COLO668 (cell line): ENCODE data around the gene SLC25A33.
"Not testable (repeated sequence)": the region's sequence is repeated elsewhere in the genome, so short reads cannot be mapped to it uniquely, and the experiment has no call there.

Experiments
- DNase-seq: peaks from one replicate; lab custom pipeline; 2025; ENCODE audit not compliant: unreplicated experiment; lab: John Stamatoyannopoulos, UW

Gene SLC25A33

DNA sequence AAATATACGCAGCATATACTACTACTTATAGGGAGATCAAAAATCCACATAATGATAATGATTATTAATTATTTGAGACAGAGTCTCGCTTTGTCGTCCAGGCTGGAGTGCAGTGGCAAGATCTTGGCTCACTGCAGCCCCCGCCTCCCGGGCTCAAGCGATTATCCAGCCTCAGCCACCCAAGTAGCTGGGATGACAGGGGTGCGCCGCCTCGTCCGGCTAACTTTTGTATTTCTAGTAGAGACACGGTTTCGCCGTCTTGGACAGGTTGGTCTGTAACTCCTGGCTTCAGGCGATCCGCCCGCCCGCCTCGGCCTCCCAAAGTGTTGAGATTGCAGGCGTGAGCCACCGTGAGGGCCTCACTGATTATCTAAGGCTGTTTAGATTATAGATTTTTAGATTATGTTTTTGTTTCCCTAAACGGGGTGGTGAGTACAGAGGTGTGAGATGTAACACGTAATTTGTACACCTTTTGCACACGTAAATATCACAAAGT is 548 bp upstream of the SLC25A33 start:
- DNase-seq, result no peak

DNA sequence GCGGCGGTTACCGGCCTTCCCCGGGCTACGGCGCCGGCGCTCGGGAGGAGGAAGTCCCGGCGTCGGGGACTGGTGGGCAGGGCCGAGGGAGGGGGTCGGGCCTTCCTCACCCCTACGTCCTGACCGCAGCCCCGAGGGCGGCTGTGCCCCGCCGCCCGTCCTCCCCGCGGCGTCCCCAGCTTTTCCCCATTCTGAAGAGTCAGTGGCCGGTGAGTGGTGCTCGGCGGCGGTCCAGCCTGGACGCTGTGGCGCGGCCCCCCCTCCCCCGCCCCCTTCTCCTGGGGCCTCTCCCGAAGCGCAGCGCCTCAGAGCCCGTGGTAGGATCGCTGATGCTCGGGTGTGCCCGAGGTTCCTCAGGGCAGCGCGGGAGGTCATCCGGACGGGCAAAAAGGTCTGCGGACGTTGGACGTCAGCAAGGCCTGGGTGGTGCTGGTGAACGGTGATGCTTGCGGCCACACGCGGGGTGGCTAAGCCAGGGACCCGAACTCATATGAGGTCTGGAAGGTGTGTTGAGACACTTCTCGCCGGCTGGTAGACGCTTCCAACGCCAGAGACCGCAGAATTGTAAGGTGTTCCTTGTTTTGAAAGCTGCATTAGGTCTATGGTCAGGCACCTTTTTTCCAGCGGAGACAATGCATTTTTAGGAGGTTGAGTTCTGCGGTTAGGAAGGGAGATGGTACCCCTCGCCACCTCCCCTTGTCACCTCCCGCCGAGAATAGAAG is 725 bp downstream of the SLC25A33 start:
- DNase-seq, result peak; percentile 89

GRCh38 chr1:9542430-9542829 is 3.2 kb downstream of the SLC25A33 start:
- no peak for DNase-seq

- DNase-seq, result no peak
Observed at GRCh38 chr1:9544926-9545325, 5.7 kb downstream of the SLC25A33 start.

- DNase-seq, result no peak
Observed at GRCh38 chr1:9549955-9550546, 10.8 kb downstream of the SLC25A33 start.

- no peak for DNase-seq
Observed at GRCh38 chr1:9551984-9552383, 12.7 kb downstream of the SLC25A33 start.

DNA sequence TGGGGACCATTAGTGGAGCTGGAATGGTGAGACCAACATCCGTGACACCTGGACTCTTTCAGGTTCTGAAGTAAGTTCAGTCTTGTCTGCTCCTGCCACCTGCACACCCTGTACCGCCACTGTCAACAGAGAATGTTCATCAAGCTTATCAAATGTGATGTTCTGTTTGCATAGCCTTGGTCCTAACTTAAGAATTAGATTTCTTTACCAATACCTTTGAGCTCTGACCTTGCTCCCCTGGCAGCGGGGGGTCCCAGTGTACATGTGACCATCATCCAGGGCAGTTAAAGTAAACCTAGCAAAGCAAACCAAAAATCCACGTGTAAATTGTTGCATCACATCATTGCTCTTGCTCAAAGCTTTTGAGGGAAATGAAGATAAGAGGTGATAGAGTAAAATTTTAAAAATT is 14.5 kb downstream of the SLC25A33 start:
- DNase-seq, result no peak

DNA sequence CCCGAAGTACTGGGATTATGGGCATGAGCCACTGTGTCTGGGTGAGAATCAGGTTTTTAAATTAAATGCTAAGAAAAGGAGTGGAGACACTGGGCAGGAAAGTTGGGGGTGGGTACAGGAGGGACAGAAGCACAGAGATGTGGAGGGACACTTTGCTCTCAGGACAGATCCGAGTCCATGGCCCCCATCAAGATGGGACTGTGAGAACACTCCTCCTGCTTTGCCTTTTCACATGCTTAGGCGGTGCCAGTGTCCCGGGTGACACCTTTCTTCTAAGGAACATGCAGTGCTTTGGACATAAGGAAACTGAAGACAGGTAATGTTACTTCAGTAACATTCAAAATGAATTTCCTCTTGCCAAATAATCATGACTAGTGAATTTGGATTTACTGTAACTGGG is 16.7 kb downstream of the SLC25A33 start:
- DNase-seq, result no peak

DNA sequence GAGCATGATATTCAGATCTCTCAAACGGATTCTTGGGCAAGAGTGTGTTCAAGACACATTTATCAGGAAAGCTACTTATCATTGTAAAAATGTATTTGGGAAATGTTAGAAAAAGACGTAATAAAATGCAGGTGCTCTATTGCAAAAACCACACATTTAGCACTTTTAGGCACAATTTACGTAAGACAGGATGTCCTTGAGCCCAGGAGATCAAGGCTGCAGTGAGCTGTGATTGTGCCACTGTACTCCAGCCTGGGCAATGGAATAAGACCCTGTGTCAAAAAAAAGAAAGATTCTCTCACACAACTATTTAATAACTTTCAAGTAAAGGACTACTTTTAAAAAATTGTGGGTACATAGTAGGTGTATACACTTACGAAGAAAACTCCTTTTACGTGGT is 18.4 kb downstream of the SLC25A33 start:
- no peak for DNase-seq

- DNase-seq, result no peak
Observed at GRCh38 chr1:9558271-9558945, 19.1 kb downstream of the SLC25A33 start.

- no peak for DNase-seq
Observed at GRCh38 chr1:9558946-9559545, 19.8 kb downstream of the SLC25A33 start.

- no peak for DNase-seq
Observed at GRCh38 chr1:9559673-9560072, 20.4 kb downstream of the SLC25A33 start.

- not testable (repeated sequence) for DNase-seq
Observed at GRCh38 chr1:9560090-9560489, 20.8 kb downstream of the SLC25A33 start.

DNA sequence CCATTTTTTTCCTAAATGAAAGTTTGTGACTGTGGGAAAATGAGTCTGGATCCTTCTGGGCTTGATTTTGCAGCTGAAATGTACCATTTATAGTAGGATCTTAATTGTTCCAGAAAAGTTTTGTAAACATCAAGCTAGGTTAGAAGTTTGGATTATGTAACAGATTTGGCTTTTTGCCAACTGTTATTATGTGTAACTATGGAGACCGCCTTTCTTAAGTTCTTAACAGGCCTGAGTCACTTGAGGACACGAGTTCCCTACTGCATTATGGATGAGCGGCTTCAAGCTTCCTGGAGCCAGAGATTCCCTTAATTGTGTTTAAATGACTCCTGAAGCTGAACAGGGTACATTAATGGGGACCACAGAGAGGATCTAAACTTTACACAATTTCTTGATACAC is 22.2 kb downstream of the SLC25A33 start:
- no peak for DNase-seq

GRCh38 chr1:9569267-9569666 is 30.0 kb downstream of the SLC25A33 start:
- DNase-seq, result no peak

GRCh38 chr1:9570886-9571529 is 31.7 kb downstream of the SLC25A33 start:
- not testable (repeated sequence) for DNase-seq

DNA sequence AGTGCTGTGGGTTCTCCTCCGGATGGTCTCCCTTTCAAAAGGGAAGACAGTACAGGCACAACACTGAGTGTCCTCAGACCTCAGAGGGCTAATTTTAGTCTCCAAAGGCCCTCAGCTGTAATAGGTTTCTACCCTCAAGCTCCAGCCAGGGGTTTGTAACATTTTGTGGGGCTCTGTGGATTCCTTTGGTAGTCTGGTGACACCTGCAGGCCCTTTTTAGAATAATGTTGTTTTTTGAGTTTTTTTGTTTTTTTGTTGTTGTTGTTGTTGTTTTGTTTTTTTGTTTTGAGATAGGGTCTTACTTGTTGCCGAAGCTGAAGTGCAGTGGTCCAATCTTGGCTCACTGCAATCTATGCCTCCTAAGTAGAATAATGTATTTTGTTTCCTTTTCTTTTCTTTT is 34.5 kb downstream of the SLC25A33 start:
- DNase-seq, result no peak

- DNase-seq, result no peak
Observed at GRCh38 chr1:9575486-9575885, 36.2 kb downstream of the SLC25A33 start.

- no peak for DNase-seq
Observed at GRCh38 chr1:9576903-9577302, 37.6 kb downstream of the SLC25A33 start.

GRCh38 chr1:9577423-9577822 is 38.2 kb downstream of the SLC25A33 start:
- no peak for DNase-seq

- no peak for DNase-seq
Observed at GRCh38 chr1:9580942-9581341, 41.7 kb downstream of the SLC25A33 start.
